SU-DHL-6 (cell line): ENCODE measurements around the gene PKHD1.

Experiments used
- H2AFZ ChIP-seq: fragments of 200-600 bp; sonication (generic); 2 replicates; pipeline ENCODE4 v1.6.1; 2014; ENCODE audit warnings: low read depth, mild to moderate bottlenecking, moderate library complexity, mixed read lengths, antibody characterized with exemption, low read length; ENCODE audit not compliant: severe bottlenecking
- H3F3A ChIP-seq: fragments of 200-600 bp; shearing (Covaris generic); 2 replicates; pipeline ENCODE4 v1.6.0; 2016; ENCODE audit warnings: antibody characterized with exemption, mild to moderate bottlenecking; ENCODE audit not compliant: insufficient read depth
- H3K27ac ChIP-seq: fragments of 200-600 bp; sonication (generic); 2 replicates; pipeline ENCODE4 v1.5.1; 2016; ENCODE audit warnings: low read depth, mild to moderate bottlenecking, low read length, moderate library complexity, mixed read lengths
- H3K27me3 ChIP-seq: fragments of 200-600 bp; sonication (generic), shearing (Covaris generic); 2 replicates; pipeline ENCODE4 v1.6.0; 2014; ENCODE audit warnings: mild to moderate bottlenecking, low read length
- H3K36me3 ChIP-seq: fragments of 200-600 bp; sonication (generic); 2 replicates; pipeline ENCODE4 v1.6.1; 2014; ENCODE audit warnings: mild to moderate bottlenecking, low read length, mixed read lengths
- H3K4me2 ChIP-seq: fragments of 300-600, 200-600 bp; shearing (Covaris generic), sonication (generic); 2 replicates; pipeline ENCODE4 v1.6.0; 2014; ENCODE audit warnings: low read length, low read depth, mild to moderate bottlenecking; ENCODE audit not compliant: poor library complexity, severe bottlenecking
- H3K4me3 ChIP-seq: fragments of 200-600 bp; sonication (generic); 2 replicates; pipeline ENCODE4 v1.5.1; 2014; ENCODE audit warnings: antibody characterized with exemption, low read length, mild to moderate bottlenecking, mixed read lengths; ENCODE audit not compliant: insufficient read depth, poor library complexity, severe bottlenecking
- H3K79me2 ChIP-seq: fragments of 200-600 bp; sonication (generic); 2 replicates; pipeline ENCODE4 v1.6.1; 2014; ENCODE audit warnings: mild to moderate bottlenecking, low read length, moderate library complexity; ENCODE audit not compliant: insufficient read depth
- H3K9ac ChIP-seq: fragments of 200-600 bp; sonication (generic); 2 replicates; pipeline ENCODE4 v1.7.0; 2014; ENCODE audit warnings: mild to moderate bottlenecking, low read length
- H3K9me2 ChIP-seq: fragments of 200-600 bp; sonication (generic); replicated peaks from 2 replicates; pipeline ENCODE4 v1.6.1; 2014; ENCODE audit warnings: low read length; ENCODE audit not compliant: insufficient read depth
- H3K9me3 ChIP-seq: fragments of 200-600 bp; sonication (generic); 2 replicates; pipeline ENCODE4 v1.6.1; 2014; ENCODE audit warnings: low read length, mixed read lengths; ENCODE audit not compliant: insufficient read depth
- H4K20me1 ChIP-seq: fragments of 200-600 bp; sonication (generic); 2 replicates; pipeline ENCODE4 v1.6.1; 2014; ENCODE audit warnings: low read depth, mild to moderate bottlenecking, antibody characterized with exemption, low read length, moderate library complexity, mixed read lengths
- CTCF ChIP-seq: fragments of 200-600 bp; sonication (generic); IDR thresholded peaks from one replicate; pipeline ENCODE4 v1.5.1; 2017; ENCODE audit warnings: antibody characterized with exemption, mild to moderate bottlenecking, low read length, moderate library complexity; ENCODE audit not compliant: insufficient read depth, poor library complexity, severe bottlenecking
- EZH2phosphoT487 ChIP-seq: fragments of 200-600 bp; sonication (generic), shearing (Covaris generic); conservative IDR thresholded peaks from 2 replicates; pipeline ENCODE4 v1.6.1; 2018; ENCODE audit warnings: mild to moderate bottlenecking, antibody characterized with exemption, low read length, moderate library complexity, mixed read lengths

PKHD1 gene

GRCh38 chr6:52009466-52010140 lies 77.8 kb downstream of the PKHD1 start:
- H3K9me2 ChIP-seq = no peaks in the 10 kb centered on the region
- TF ChIP-seq CTCF (no peak), EZH2phosphoT487 (no peak)
- H3K4me3 ChIP-seq = no peak overlapping the region
- H2AFZ ChIP-seq = no peak overlapping the region
- no peak overlapping the region for H3K4me2 ChIP-seq
- no peak overlapping the region for H3K27ac ChIP-seq
- no peak overlapping the region for H3K9ac ChIP-seq
- H3F3A ChIP-seq = no peaks in the 10 kb centered on the region
- H3K36me3 ChIP-seq = no peaks in the 10 kb centered on the region
- no peaks in the 10 kb centered on the region for H3K9me3 ChIP-seq
- H4K20me1 ChIP-seq = no peaks in the 10 kb centered on the region
- H3K79me2 ChIP-seq = no peaks in the 10 kb centered on the region
- H3K27me3 ChIP-seq = no peaks in the 10 kb centered on the region

GRCh38 chr6:52000064-52000463 lies 87.3 kb downstream of the PKHD1 start:
- Histone ChIP-seq H2AFZ (no peak overlapping the region), H3K4me2 (no peak overlapping the region), H3K36me3 (no peaks in the 10 kb centered on the region), H3K27me3 (no peaks in the 10 kb centered on the region), H3K4me3 (no peak overlapping the region), H3F3A (no peaks in the 10 kb centered on the region), H3K79me2 (no peaks in the 10 kb centered on the region), H3K27ac (no peak overlapping the region), H3K9me2 (no peaks in the 10 kb centered on the region), H3K9ac (no peak overlapping the region), H4K20me1 (no peaks in the 10 kb centered on the region), H3K9me3 (no peaks in the 10 kb centered on the region)
- TF ChIP-seq EZH2phosphoT487 (no peak), CTCF (no peak)

- Histone ChIP-seq H3K4me2 (peak overlapping the region; percentile 51), H3K9me2 (no peaks in the 10 kb centered on the region), H3K27ac (peak overlapping the region; percentile 30), H4K20me1 (no peaks in the 10 kb centered on the region), H3K4me3 (peak overlapping the region; percentile 16), H3F3A (no peaks in the 10 kb centered on the region), H3K27me3 (no peaks in the 10 kb centered on the region), H3K36me3 (no peaks in the 10 kb centered on the region), H3K79me2 (no peaks in the 10 kb centered on the region), H3K9me3 (no peaks in the 10 kb centered on the region), H3K9ac (no peak overlapping the region), H2AFZ (peak overlapping the region; percentile 32)
- TF ChIP-seq CTCF (no peak), EZH2phosphoT487 (no peak)
These were observed 91.0 kb downstream of the PKHD1 start for GRCh38 chr6:51996296-51996947.
